HFFc6 (cell line): ENCODE data around the gene CBLL1. TPM values are rescaled to one million over a fixed set of nuclear protein-coding genes. Genes with fewer than 3 reads are reported as not detected.

Experiments
- DNase-seq: peaks from one replicate; pipeline ENCODE4 v3.0.0-alpha.2; 2018
- H3K27ac Mint-ChIP-seq: 2 replicates; pipeline ENCODE4 v1.8.0; 2020; ENCODE audit warnings: mild to moderate bottlenecking, mixed read lengths
- H3K27me3 Mint-ChIP-seq: 2 replicates; pipeline ENCODE4 v1.8.0; 2021; ENCODE audit warnings: mild to moderate bottlenecking, moderate library complexity, mixed read lengths; ENCODE audit not compliant: insufficient read depth
- H3K36me3 Mint-ChIP-seq: 2 replicates; pipeline ENCODE4 v1.8.0; 2021; ENCODE audit warnings: low read depth, mixed read lengths
- H3K4me1 Mint-ChIP-seq: 2 replicates; pipeline ENCODE4 v1.8.0; 2020; ENCODE audit warnings: low read depth, mixed read lengths
- H3K4me3 Mint-ChIP-seq: 2 replicates; pipeline ENCODE4 v1.8.0; 2020; ENCODE audit warnings: mild to moderate bottlenecking, moderate library complexity, mixed read lengths
- H3K9me3 Mint-ChIP-seq: 2 replicates; pipeline ENCODE4 v1.8.0; 2020; ENCODE audit warnings: mild to moderate bottlenecking, mixed read lengths
- total RNA-seq, 6 experiments: library from RNA; stranded (reverse); fragmentation: NEBNext Ultra II Directional; extraction: Animal tissue kit (Norgen Biotek cat#: 25700); gene quantifications; 2 replicates in 1 of 6; 3 replicates in 5 of 6; pipeline ENCODE4 v1.2.3, GENCODE V29; 2021
- TF ChIP-seq, protein P1 (sequence below): fragments of 200-600 bp; sonication (generic); IDR thresholded peaks from 2 replicates; pipeline ENCODE4 v1.5.0; 2021; ENCODE audit warnings: antibody characterized with exemption, mild to moderate bottlenecking

CBLL1 gene
- total RNA-seq, 6 experiments from 2014 or later, result 20.8 to 25.7 (median 23.5) TPM

DNA sequence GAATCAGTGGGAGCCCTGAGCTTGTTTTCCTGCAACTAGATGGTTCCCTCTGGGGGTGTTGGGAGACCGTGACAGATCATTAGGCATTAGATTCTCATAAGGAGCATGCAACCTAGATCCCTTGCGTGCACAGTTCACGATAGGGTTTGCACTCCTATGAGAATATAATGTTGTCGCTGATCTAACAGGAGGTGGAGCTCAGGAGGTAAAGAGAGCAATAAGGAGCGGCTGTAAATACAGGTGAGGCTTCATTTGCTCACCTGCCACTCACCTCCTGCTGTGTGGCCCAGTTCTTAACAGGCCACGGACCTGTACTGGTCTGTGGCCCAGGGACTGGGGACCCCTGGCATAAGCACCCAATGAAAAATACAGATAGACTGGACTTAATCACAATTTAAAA is 48.4 kb downstream of the CBLL1 start:
- Mint-ChIP-seq H3K27me3 (peaks cover 32% of the 10 kb centered on the region), H3K36me3 (no peaks in the 10 kb centered on the region), H3K27ac (no peak overlapping the region), H3K4me3 (no peak overlapping the region), H3K4me1 (no peaks in the 10 kb centered on the region), H3K9me3 (no peaks in the 10 kb centered on the region)
- DNase-seq, result no peak
- TF ChIP-seq, protein P1, sequence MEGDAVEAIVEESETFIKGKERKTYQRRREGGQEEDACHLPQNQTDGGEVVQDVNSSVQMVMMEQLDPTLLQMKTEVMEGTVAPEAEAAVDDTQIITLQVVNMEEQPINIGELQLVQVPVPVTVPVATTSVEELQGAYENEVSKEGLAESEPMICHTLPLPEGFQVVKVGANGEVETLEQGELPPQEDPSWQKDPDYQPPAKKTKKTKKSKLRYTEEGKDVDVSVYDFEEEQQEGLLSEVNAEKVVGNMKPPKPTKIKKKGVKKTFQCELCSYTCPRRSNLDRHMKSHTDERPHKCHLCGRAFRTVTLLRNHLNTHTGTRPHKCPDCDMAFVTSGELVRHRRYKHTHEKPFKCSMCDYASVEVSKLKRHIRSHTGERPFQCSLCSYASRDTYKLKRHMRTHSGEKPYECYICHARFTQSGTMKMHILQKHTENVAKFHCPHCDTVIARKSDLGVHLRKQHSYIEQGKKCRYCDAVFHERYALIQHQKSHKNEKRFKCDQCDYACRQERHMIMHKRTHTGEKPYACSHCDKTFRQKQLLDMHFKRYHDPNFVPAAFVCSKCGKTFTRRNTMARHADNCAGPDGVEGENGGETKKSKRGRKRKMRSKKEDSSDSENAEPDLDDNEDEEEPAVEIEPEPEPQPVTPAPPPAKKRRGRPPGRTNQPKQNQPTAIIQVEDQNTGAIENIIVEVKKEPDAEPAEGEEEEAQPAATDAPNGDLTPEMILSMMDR, result no peak

DNA sequence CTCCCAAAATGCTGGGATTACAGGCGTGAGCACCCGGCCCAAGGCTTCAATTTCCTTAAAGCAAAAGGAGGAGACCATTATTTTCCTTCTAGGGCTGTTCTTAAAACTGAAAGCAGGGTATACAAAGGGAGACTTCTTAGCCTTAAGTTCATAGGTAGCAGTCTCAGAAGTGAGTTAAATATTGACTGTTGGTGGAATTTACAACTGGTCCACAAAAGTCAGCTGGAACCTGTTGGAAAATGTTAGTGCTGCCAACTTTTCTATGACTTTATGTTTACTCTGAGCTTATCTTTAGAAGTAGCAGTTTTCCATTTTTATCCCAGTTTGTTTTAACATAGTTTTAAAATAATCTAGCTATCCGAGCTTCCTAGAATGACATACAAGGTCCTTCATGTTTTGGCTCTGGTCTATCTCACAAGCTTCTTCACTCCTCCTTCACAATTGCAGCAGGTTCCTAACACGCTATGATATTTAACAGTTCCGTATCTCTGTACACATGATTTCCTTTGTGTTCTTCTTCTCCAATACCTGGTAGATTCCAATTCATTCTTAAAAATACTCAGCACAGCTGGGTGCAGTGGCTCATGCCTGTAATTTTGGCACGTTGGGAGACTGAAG is 55.8 kb downstream of the CBLL1 start:
- TF ChIP-seq, protein P1, result no peak
- Mint-ChIP-seq H3K4me3 (no peak overlapping the region), H3K27me3 (peaks cover 36% of the 10 kb centered on the region), H3K36me3 (no peaks in the 10 kb centered on the region), H3K27ac (no peak overlapping the region), H3K4me1 (no peaks in the 10 kb centered on the region), H3K9me3 (no peaks in the 10 kb centered on the region)
- no peak for DNase-seq

DNA sequence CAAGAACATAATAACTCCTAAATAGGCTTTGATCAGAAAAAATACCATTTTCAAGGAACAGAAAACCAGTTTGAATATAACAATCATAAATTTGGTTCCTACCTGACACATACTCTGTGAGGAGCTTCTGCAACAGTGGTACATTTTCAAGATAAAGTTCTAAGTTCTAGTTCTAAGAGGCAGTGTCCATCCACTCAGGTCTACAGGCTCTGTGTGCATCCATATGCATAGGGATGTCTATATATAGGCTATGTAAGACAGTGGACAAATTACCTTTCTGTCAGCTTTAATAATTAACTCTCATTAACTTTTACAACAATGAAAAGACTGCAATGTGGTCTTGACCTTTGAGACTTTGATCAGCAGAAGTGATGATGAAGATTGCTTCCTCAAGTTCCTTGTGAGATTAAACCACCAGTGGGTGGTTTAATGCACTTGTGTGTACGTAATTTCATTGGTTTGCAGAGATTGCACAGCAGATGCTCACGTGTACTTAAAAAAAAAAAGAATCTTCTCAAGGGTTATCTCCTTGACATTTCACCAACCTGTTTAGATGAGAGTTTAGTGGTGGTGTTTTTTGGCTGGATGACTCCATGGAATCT is 59.2 kb downstream of the CBLL1 start, which contains the start of gene SLC26A3:
Gene SLC26A3 (minus strand): TSS at position 215 of the 602 bp plus-strand sequence. CDS start 8,714 bp downstream, outside the sequence.
- H3K4me1 Mint-ChIP-seq, result no peaks in the 10 kb centered on the region
- H3K9me3 Mint-ChIP-seq, result no peaks in the 10 kb centered on the region
- TF ChIP-seq, protein P1, result no peak
- H3K4me3 Mint-ChIP-seq, result no peak within 1 kb of the TSS
- no peak within 1 kb of the TSS for H3K27ac Mint-ChIP-seq
- no peak for DNase-seq
- H3K36me3 Mint-ChIP-seq, result no peaks in the 10 kb centered on the region
- peaks cover 26% of the 10 kb centered on the region for H3K27me3 Mint-ChIP-seq

DNA sequence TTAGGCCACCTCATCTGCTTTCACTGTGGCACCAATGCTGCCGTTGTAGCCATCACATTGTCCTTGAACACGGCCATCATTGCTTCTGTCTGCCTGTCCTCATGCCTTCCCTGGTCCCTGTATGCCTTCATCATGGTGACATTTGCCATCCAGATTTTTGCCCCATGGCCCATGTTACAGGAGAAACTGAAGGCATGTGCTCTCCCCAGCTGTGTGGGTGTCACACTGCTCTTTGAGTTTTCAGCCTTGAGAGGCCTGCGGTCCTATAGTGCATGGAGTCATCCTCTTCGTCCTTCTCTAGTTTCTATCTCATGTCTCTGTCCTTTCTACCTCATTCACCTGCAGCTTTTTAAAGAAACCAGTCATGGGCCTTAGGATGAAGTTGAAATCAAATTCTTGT is 65.2 kb downstream of the CBLL1 start:
- no peaks in the 10 kb centered on the region for H3K4me1 Mint-ChIP-seq
- H3K36me3 Mint-ChIP-seq, result no peaks in the 10 kb centered on the region
- H3K27ac Mint-ChIP-seq, result no peak overlapping the region
- peaks cover 7% of the 10 kb centered on the region for H3K27me3 Mint-ChIP-seq
- H3K9me3 Mint-ChIP-seq, result no peaks in the 10 kb centered on the region
- no peak for DNase-seq
- TF ChIP-seq, protein P1, result no peak
- no peak overlapping the region for H3K4me3 Mint-ChIP-seq

DNA sequence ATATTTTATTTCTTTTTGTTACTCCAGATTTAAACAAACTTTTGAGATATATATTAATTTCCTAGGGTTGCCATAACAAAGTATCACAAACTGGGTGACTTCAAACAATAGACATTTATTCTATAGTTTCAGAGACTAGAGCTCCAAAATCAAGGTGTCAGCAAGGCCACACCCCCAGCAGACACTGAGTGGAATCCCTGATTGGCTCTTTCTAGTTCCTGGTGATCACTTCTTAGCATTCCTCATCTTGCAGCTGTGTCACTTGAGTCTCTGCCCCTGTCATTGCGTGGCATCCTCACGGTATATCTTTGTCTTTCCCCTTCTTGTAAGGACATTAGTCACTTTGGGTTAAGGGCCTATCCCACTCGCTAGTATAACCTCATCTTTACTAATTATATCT is 66.7 kb downstream of the CBLL1 start:
- Mint-ChIP-seq H3K27me3 (peaks cover 2% of the 10 kb centered on the region), H3K4me1 (no peaks in the 10 kb centered on the region), H3K4me3 (no peak overlapping the region), H3K36me3 (no peaks in the 10 kb centered on the region), H3K27ac (no peak overlapping the region), H3K9me3 (no peaks in the 10 kb centered on the region)
- TF ChIP-seq, protein P1, result no peak
- DNase-seq, result no peak

Other genes starting within 250 kb of the CBLL1 start
- 10 to 100 TPM; 25.6 to 34.8 (median 31.6) TPM for gene COG5, start 180.2 kb upstream of the CBLL1 start, total RNA-seq
- gene DUS4L, start 180.2 kb upstream of the CBLL1 start, total RNA-seq, result 1 to 10 TPM; 4.9 to 8.0 (median 6.3) TPM
- 10 to 100 TPM; 70.7 to 92.2 (median 89.0) TPM for gene BCAP29, start 163.9 kb upstream of the CBLL1 start, total RNA-seq
- gene SLC26A4, start 83.3 kb upstream of the CBLL1 start, total RNA-seq, result under 1 TPM in 5 of 6 experiments, not detected in 1; 0.18 to 0.63 (median 0.21) TPM
- gene SLC26A3, start 59.1 kb downstream of the CBLL1 start, total RNA-seq, result not detected
- 10 to 100 TPM; 76.8 to 87.4 (median 82.5) TPM for gene DLD, start 147.0 kb downstream of the CBLL1 start, total RNA-seq